Transverse colon (tissue), 4 donors: ENCODE measurements around the gene COL11A2.

Experiments used
- CTCF ChIP-seq, 5 experiments: fragments of 200-600 bp in 3 of 5; fragments of 450-650 bp in 2 of 5; sonication (generic) in 3 of 5; IDR thresholded peaks; 1 replicate in 2 of 5; 2 replicates in 3 of 5; pipeline ENCODE4 v1.5.1; 2016 to 2017; ENCODE audit warnings: antibody characterized with exemption in 5 of 5, inconsistent platforms in 3 of 5, mild to moderate bottlenecking in 2 of 5, moderate library complexity in 1 of 5
- EP300 ChIP-seq: sonication (generic); formaldehyde crosslinking; IDR thresholded peaks from one replicate; pipeline ENCODE4 v1.6.1; 2017; ENCODE audit warnings: antibody characterized with exemption, low read depth
- POLR2AphosphoS5 ChIP-seq, 3 donors: sonication (generic); formaldehyde crosslinking; IDR thresholded peaks; one replicate each; pipeline ENCODE4 v1.6.1; 2016; ENCODE audit warnings: antibody characterized with exemption in 3 of 3

DNA sequence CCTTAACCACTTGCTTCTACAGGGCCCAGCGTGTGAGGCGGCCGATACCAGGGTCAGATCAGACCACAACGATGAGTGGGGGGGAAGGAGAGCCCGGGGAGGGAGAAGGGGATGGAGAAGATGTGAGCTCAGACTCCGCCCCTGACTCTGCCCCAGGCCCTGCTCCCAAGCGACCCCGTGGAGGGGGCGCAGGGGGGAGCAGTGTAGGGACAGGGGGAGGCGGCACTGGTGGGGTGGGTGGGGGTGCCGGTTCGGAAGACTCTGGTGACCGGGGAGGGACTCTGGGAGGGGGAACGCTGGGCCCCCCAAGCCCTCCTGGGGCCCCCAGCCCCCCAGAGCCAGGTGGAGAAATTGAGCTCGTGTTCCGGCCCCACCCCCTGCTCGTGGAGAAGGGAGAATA, 18.9 kb upstream of the COL11A2 start:
- TF ChIP-seq CTCF (IDR thresholded peaks at IDR 0.05) (no peak), EP300 (no peak), POLR2AphosphoS5 (IDR thresholded peaks at IDR 0.05) (no peak)
